ENCODE measurements around the gene PRDM1.

GRCh38 chr6:106053484-106054205 lies 32.5 kb upstream of the PRDM1 start:
- no peak for TF ChIP-seq POLR2A (IDR thresholded peaks at IDR 0.05; ENCODE audit: low read depth, low read length)
- TF ChIP-seq POLR2AphosphoS5 (IDR thresholded peaks at IDR 0.05; ENCODE audit: low read depth, low read length), result no peak
- no peak for TF ChIP-seq TAF1 (IDR thresholded peaks at IDR 0.05; ENCODE audit: borderline replicate concordance, low read depth, low read length)

Data from GM12892 (cell line).